ENCODE data around the gene LPIN2. TPM values are rescaled to one million over a fixed set of nuclear protein-coding genes. Genes with fewer than 3 reads are reported as not detected.

Gene LPIN2
- total RNA-seq, 6 donors from 2014 or later: 37.7 to 105 (median 57.3) TPM

GRCh38 chr18:3058328-3059191, 45.6 kb upstream of the LPIN2 start:
- 65 to 75% methylated on average over 6 of the region's 6 CpGs for WGBS, 2 donors
- Histone ChIP-seq H3K36me3 (no peaks in the 10 kb centered on the region), H3K4me3 (no peak overlapping the region), H3K4me1 (peaks cover 30 to 57% (median 48%) of the 10 kb centered on the region in 4 donors), H3K27ac (peak overlapping the region; percentile 59 to 83 (median 76)), H3K9me3 (no peaks in the 10 kb centered on the region), H3K27me3 (no peaks in the 10 kb centered on the region)
- ATAC-seq (ENCODE audit: low FRiP score in 2 of 2) (no peak), DNase-seq (no peak)
- TF ChIP-seq POLR2A (IDR thresholded peaks at IDR 0.05): peak in 1 of 4 donors; percentile 25
- peak in 1 of 2 donors; percentile 59 for TF ChIP-seq POLR2AphosphoS5 (IDR thresholded peaks at IDR 0.05)
- no peak for TF ChIP-seq CTCF (IDR thresholded peaks at IDR 0.05)
- peak in 1 of 4 donors; percentile 77 for TF ChIP-seq EP300 (IDR thresholded peaks at IDR 0.05)

GRCh38 chr18:3057526-3057925, 44.6 kb upstream of the LPIN2 start:
- no peak for TF ChIP-seq POLR2AphosphoS5 (IDR thresholded peaks at IDR 0.05)
- no peak for TF ChIP-seq CTCF (IDR thresholded peaks at IDR 0.05)
- TF ChIP-seq EP300 (IDR thresholded peaks at IDR 0.05): no peak
- no peak for TF ChIP-seq POLR2A (IDR thresholded peaks at IDR 0.05)
- WGBS, 2 donors: 97 to 100% methylated on average over 4 of the region's 4 CpGs
- peak overlapping the region in 2 of 4 donors; percentile 75 to 83 for H3K27ac ChIP-seq
- ATAC-seq (ENCODE audit: low FRiP score in 2 of 2) (no peak), DNase-seq (no peak)
- no peaks in the 10 kb centered on the region for H3K36me3 ChIP-seq
- peaks cover 24 to 50% (median 42%) of the 10 kb centered on the region in 4 donors for H3K4me1 ChIP-seq
- no peaks in the 10 kb centered on the region for H3K9me3 ChIP-seq
- H3K27me3 ChIP-seq: no peaks in the 10 kb centered on the region
- H3K4me3 ChIP-seq: no peak overlapping the region

- no peak for DNase-seq
- H3K4me3 ChIP-seq: no peak overlapping the region
- peaks cover 29 to 56% (median 42%) of the 10 kb centered on the region in 4 donors for H3K4me1 ChIP-seq
- H3K27me3 ChIP-seq: no peaks in the 10 kb centered on the region
- TF ChIP-seq POLR2A (IDR thresholded peaks at IDR 0.05) (no peak), CTCF (IDR thresholded peaks at IDR 0.05) (no peak)
- no peak overlapping the region for H3K27ac ChIP-seq
- no peaks in the 10 kb centered on the region for H3K9me3 ChIP-seq
- H3K36me3 ChIP-seq: no peaks in the 10 kb centered on the region
- 95 to 96% methylated on average over 9 of the region's 9 CpGs for WGBS, 2 donors
- ATAC-seq (ENCODE audit: low FRiP score in 2 of 2): no peak
Observed at GRCh38 chr18:3056311-3056710, 43.4 kb upstream of the LPIN2 start.

GRCh38 chr18:3055816-3056215, 42.9 kb upstream of the LPIN2 start:
- peak in 1 of 2 donors; percentile 41 for ATAC-seq (ENCODE audit: low FRiP score in 2 of 2)
- Histone ChIP-seq H3K27ac (no peak overlapping the region), H3K4me3 (no peak overlapping the region), H3K9me3 (no peaks in the 10 kb centered on the region), H3K36me3 (no peaks in the 10 kb centered on the region), H3K4me1 (peaks cover 26 to 57% (median 40%) of the 10 kb centered on the region in 4 donors), H3K27me3 (no peaks in the 10 kb centered on the region)
- no peak for TF ChIP-seq EP300 (IDR thresholded peaks at IDR 0.05)
- no peak for TF ChIP-seq CTCF (IDR thresholded peaks at IDR 0.05)
- TF ChIP-seq POLR2AphosphoS5 (IDR thresholded peaks at IDR 0.05): no peak
- no peak for TF ChIP-seq POLR2A (IDR thresholded peaks at IDR 0.05)
- no peak for DNase-seq
- WGBS, 2 donors: 76 to 84% methylated on average over 4 of the region's 4 CpGs
